Measurements from ENCODE around the gene KIF1C. TPM values are rescaled to one million over a fixed set of nuclear protein-coding genes. Genes with fewer than 3 reads are reported as not detected.
A peak's percentile ranks its signal among the peaks of the same experiment; 100 is the strongest.

The KIF1C gene
- total RNA-seq, 6 experiments from 2014 or later, result 59.8 to 112 (median 99.3) TPM

DNA sequence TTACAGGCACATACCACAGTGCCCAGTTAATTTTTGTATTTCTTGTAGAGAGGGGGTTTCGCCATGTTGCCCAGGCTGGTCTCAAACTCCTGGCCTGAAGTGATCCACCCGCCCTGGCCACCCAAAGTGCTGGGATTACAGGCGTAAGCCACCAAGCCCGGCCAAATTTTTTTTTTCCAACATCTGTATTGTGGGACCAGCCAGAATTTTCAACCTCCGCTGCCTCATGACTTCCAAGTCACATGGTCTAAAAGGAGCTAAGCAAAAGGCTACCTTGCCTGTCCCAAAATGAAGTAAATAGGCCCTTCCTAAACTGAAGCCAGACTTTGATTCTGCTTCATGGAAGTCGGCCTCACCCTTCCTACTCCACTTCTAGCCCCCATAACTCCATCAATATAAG, 25.9 kb upstream of the KIF1C start:
- no peak overlapping the region for H3K27ac ChIP-seq
- 87% methylated on average over 4 of the region's 6 CpGs for WGBS (ENCODE audit: insufficient coverage, low coverage, low lambda C conversion rate, missing lambda C conversion rate)
- intact Hi-C loops (cut with DNase I), result loop anchor here in 1 of 2 donors (10.0 kb wide), 1 partner anchor 57 kb away; no protein-coding TSS in a partner anchor

DNA sequence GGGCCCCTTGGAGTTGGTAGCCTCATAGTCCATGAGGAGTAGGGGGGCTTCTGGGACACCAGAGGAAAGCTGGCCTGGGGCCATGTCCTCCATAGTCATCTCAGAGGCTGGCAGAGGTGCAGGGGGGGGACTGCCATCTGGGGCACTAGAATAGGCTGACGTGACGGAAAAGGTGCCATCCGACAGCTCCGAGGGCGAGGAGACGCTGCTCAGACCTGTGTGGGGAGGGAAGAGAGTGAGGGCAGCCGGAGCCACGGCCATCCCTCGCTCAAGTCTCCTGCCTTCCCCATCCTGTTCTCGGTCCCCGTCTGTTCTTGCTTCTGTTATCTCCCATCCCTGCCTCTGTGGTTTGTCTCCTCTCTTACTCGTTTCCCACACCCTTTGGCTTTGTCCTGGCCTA, 25.4 kb upstream of the KIF1C start:
- H3K36me3 ChIP-seq, result peaks cover 0 to 18% (median 6%) of the 10 kb centered on the region in 4 donors
- no peak for DNase-seq
- ATAC-seq, result no peak
- no peak overlapping the region for H3K4me3 ChIP-seq
- WGBS (ENCODE audit: insufficient coverage, low coverage, low lambda C conversion rate, missing lambda C conversion rate), result no CpG with 5 or more reads among the region's 12 CpGs
- TF ChIP-seq, protein P1, sequence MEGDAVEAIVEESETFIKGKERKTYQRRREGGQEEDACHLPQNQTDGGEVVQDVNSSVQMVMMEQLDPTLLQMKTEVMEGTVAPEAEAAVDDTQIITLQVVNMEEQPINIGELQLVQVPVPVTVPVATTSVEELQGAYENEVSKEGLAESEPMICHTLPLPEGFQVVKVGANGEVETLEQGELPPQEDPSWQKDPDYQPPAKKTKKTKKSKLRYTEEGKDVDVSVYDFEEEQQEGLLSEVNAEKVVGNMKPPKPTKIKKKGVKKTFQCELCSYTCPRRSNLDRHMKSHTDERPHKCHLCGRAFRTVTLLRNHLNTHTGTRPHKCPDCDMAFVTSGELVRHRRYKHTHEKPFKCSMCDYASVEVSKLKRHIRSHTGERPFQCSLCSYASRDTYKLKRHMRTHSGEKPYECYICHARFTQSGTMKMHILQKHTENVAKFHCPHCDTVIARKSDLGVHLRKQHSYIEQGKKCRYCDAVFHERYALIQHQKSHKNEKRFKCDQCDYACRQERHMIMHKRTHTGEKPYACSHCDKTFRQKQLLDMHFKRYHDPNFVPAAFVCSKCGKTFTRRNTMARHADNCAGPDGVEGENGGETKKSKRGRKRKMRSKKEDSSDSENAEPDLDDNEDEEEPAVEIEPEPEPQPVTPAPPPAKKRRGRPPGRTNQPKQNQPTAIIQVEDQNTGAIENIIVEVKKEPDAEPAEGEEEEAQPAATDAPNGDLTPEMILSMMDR (IDR thresholded peaks at IDR 0.05), result no peak
- TF ChIP-seq POLR2A (IDR thresholded peaks at IDR 0.05), result no peak
- intact Hi-C loops (cut with DNase I), result loop anchor here in 1 of 2 donors (10.0 kb wide), 1 partner anchor 58 kb away; no protein-coding TSS in a partner anchor
- H3K27ac ChIP-seq, result no peak overlapping the region
- no peaks in the 10 kb centered on the region for H3K27me3 ChIP-seq
- H3K4me1 ChIP-seq, result peaks cover 0 to 21% (median 10%) of the 10 kb centered on the region in 4 donors
- H3K9me3 ChIP-seq, result no peaks in the 10 kb centered on the region

More for the DNA sequence above, 25.9 kb upstream of the KIF1C start:
- H3K9me3 ChIP-seq, result no peaks in the 10 kb centered on the region
- no peak overlapping the region for H3K4me3 ChIP-seq
- no peak for DNase-seq
- H3K36me3 ChIP-seq, result peaks cover 0 to 13% (median 3%) of the 10 kb centered on the region in 4 donors
- peaks cover 0 to 21% (median 10%) of the 10 kb centered on the region in 4 donors for H3K4me1 ChIP-seq
- ATAC-seq, result no peak
- TF ChIP-seq, protein P1 (IDR thresholded peaks at IDR 0.05), result no peak
- TF ChIP-seq POLR2A (IDR thresholded peaks at IDR 0.05), result no peak
- no peaks in the 10 kb centered on the region for H3K27me3 ChIP-seq

DNA sequence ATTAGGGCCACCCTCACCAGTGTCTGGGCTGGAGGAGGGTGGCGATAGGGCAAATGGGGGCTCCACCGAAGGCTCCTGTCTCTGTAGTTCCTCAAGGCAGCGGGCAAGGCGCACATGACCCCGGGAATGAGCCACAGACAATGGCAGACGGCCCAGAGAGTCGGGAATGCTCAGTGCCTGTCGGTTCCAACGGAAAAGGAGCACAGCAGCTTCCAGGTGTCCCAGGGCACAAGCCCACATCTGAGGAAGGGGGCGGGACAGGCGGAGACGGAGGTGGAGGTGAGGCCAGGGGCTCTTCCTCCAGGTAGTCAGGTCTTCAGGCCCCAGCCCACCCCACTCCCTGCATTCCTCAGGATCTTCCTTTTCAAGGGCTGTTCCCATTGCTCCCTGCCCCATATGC, 25.0 kb upstream of the KIF1C start:
- WGBS (ENCODE audit: insufficient coverage, low coverage, low lambda C conversion rate, missing lambda C conversion rate), result no CpG with 5 or more reads among the region's 12 CpGs
- no peak overlapping the region for H3K4me3 ChIP-seq
- intact Hi-C loops (cut with DNase I), result loop anchor here in 1 of 2 donors (10.0 kb wide), 1 partner anchor 58 kb away; no protein-coding TSS in a partner anchor
- TF ChIP-seq POLR2A (IDR thresholded peaks at IDR 0.05), result no peak
- H3K36me3 ChIP-seq, result peaks cover 0 to 22% (median 8%) of the 10 kb centered on the region in 4 donors
- ATAC-seq (no peak), DNase-seq (no peak)
- no peaks in the 10 kb centered on the region for H3K27me3 ChIP-seq
- H3K27ac ChIP-seq, result no peak overlapping the region
- no peaks in the 10 kb centered on the region for H3K9me3 ChIP-seq
- peaks cover 0 to 21% (median 10%) of the 10 kb centered on the region in 4 donors for H3K4me1 ChIP-seq

DNA sequence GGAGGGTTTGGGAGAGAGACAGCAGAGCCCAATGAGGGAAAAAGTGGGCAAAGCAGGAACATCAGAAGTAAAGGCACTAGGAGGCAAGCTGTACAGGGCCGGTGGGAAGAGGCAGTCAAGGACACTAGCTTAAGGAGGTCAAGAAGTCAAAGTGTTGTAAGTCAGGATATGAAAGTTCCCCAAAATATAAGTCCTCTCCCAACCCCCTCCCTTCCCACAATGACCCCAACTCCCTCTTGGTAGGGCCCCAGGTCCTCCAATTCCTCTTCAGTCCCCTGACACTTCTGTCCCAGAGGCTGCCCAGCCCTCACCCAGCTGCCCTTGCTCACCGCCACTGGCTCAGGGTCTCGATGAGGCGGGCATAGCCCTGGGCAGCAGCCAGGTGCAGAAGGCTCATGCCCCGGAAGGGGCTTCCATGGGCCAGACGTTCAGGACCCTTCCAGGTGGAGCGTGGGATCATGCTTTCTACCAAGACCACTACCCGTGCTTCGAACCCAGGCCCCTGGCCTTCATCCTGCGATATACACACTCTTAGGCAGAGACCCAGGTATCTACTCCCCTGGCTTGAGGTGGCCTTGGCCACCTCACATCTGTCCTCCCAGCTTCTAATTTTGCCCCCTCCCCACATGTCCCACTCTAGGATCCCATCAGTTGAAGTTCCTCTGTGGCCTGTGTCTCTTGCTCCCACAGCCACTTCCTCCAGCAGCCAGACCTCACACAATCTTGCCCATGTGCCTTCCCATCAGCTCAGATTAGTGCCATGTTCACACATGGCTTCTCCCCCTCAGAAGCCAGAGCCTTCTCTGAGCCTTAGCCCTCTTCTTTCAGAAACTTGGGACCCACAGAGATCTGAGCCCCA, 24.3 kb upstream of the KIF1C start:
- intact Hi-C loops (cut with DNase I), result loop anchor here in 1 of 2 donors (10.0 kb wide), 1 partner anchor 59 kb away; no protein-coding TSS in a partner anchor
- H3K9me3 ChIP-seq, result no peaks in the 10 kb centered on the region
- peaks cover 0 to 29% (median 11%) of the 10 kb centered on the region in 4 donors for H3K36me3 ChIP-seq
- no peaks in the 10 kb centered on the region for H3K27me3 ChIP-seq
- no peak overlapping the region for H3K27ac ChIP-seq
- 31% methylated on average over 2 of the region's 10 CpGs for WGBS (ENCODE audit: insufficient coverage, low coverage, low lambda C conversion rate, missing lambda C conversion rate)
- TF ChIP-seq, protein P1 (IDR thresholded peaks at IDR 0.05), result no peak
- no peak for TF ChIP-seq POLR2A (IDR thresholded peaks at IDR 0.05)
- no peak overlapping the region for H3K4me3 ChIP-seq
- H3K4me1 ChIP-seq, result peaks cover 0 to 20% (median 10%) of the 10 kb centered on the region in 4 donors
- ATAC-seq, result peak in 2 of 4 donors; percentile 3 to 7
- no peak for DNase-seq

All from right lobe of liver (tissue), 6 donors.